K562 (cell line): ENCODE measurements around the gene SEMA6C. TPM values are rescaled to one million over a fixed set of nuclear protein-coding genes. Genes with fewer than 3 reads are reported as not detected.
"Not testable (repeated sequence)": the region's sequence is repeated elsewhere in the genome, so short reads cannot be mapped to it uniquely, and the experiment has no call there.

Experiments used
- ATAC-seq: fragments of 200-7000 bp; cut with Tn5 transposase; 3 replicates; pipeline ENCODE4 v1.9.1; 2020; ENCODE audit warnings: moderate library complexity
- BruUV-seq: library from RNA; stranded (reverse); fragments of 400-500 nt; replicated peaks from 2 replicates; lab custom pipeline; 2021; lab: Mats Ljungman, UMichigan
- CTCF ChIA-PET: fragments of 300-600 bp; formaldehyde crosslinking; extraction: SDS; loops from one replicate; lab custom pipeline; 2021; ENCODE audit warnings: low intra/inter-chr PET ratio; lab: Yijun Ruan, JAX
- POLR2A ChIA-PET: fragments of 300-600, 350-650 bp; sonication (Branson Sonifier 250); formaldehyde crosslinking; extraction: SDS; loops from one replicate; lab custom pipeline; 2021; ENCODE audit warnings: antibody characterized with exemption, inconsistent platforms; lab: Yijun Ruan, JAX
- DNase-seq, 4 experiments: peaks; one replicate each; pipeline versions ENCODE4 v3.0.0 to v3.0.0-alpha.2; 2011 to 2018; ENCODE audit warnings: low spot score in 3 of 4, mixed read lengths in 3 of 4; ENCODE audit errors: extremely low read depth in 1 of 4
- FAIRE-seq: peaks from 2 replicates; lab custom pipeline; 2011; peaks lifted over from hg19 to GRCh38; lab: Jason Lieb, UNC
- H2AFZ ChIP-seq: 2 replicates; pipeline ENCODE4 v1.6.0; 2011; ENCODE audit warnings: low read depth, low read length, control low read depth, inconsistent platforms
- H3K27ac ChIP-seq: fragments of 200-600 bp; 3 replicates; pipeline ENCODE4 v1.8.0; 2011; ENCODE audit warnings: low read depth, mild to moderate bottlenecking, control low read depth, inconsistent platforms, low read length, moderate library complexity, mixed read lengths; ENCODE audit errors: extremely low read depth
- H3K27me3 ChIP-seq, 2 experiments: fragments of 300-600 bp in 1 of 2; 2 replicates in 1 of 2; 3 replicates in 1 of 2; pipeline versions ENCODE4 v1.6.0 to v1.8.0; 2011; ENCODE audit warnings: inconsistent platforms in 2 of 2, low read length in 2 of 2, mild to moderate bottlenecking in 1 of 2, mixed read lengths in 1 of 2, moderate library complexity in 1 of 2; ENCODE audit not compliant: control insufficient read depth in 2 of 2, insufficient read depth in 2 of 2
- H3K36me3 ChIP-seq: fragments of 300-600 bp; 3 replicates; pipeline ENCODE4 v1.8.0; 2011; ENCODE audit warnings: mild to moderate bottlenecking, low read length, inconsistent platforms; ENCODE audit not compliant: control insufficient read depth, insufficient read depth
- H3K4me1 ChIP-seq, 2 experiments: fragments of 200-600 bp in 1 of 2; replicated peaks in 1 of 2; 2 replicates in 1 of 2; 3 replicates in 1 of 2; pipeline versions ENCODE4 v1.5.1 to v1.8.0; 2011; ENCODE audit warnings: inconsistent platforms in 2 of 2, low read length in 2 of 2, mild to moderate bottlenecking in 1 of 2, mixed read lengths in 1 of 2, moderate library complexity in 1 of 2; ENCODE audit not compliant: control insufficient read depth in 2 of 2, insufficient read depth in 2 of 2
- H3K4me2 ChIP-seq: 2 replicates; pipeline ENCODE4 v1.6.1; 2011; ENCODE audit warnings: low read length, control low read depth, inconsistent platforms, mixed read lengths; ENCODE audit not compliant: insufficient read depth
- H3K4me3 ChIP-seq: fragments of 200-600 bp; sonication (generic), shearing (Covaris generic); 2 replicates; pipeline ENCODE4 v1.5.1; 2016; ENCODE audit warnings: control low read depth, inconsistent platforms
- H3K79me2 ChIP-seq: fragments of 200-600 bp; 3 replicates; pipeline ENCODE4 v1.8.0; 2011; ENCODE audit warnings: low read length, inconsistent platforms; ENCODE audit not compliant: control insufficient read depth, insufficient read depth
- H3K9ac ChIP-seq, 2 experiments: 2 replicates each; pipeline versions ENCODE4 v1.6.0 to v1.6.1; 2011; ENCODE audit warnings: low read depth in 2 of 2, low read length in 2 of 2, control low read depth in 1 of 2, inconsistent platforms in 1 of 2, mild to moderate bottlenecking in 1 of 2, mixed read lengths in 1 of 2; ENCODE audit not compliant: insufficient read depth in 1 of 2
- H3K9me1 ChIP-seq: one replicate; pipeline ENCODE4 v1.6.0; 2011; ENCODE audit warnings: inconsistent platforms, mild to moderate bottlenecking, low read length, moderate library complexity; ENCODE audit not compliant: control insufficient read depth, insufficient read depth
- H3K9me3 ChIP-seq: replicated peaks from 2 replicates; pipeline ENCODE4 v1.5.1; 2011; ENCODE audit warnings: low read depth, low read length, inconsistent platforms; ENCODE audit not compliant: control insufficient read depth, insufficient read depth
- H4K20me1 ChIP-seq: replicated peaks from 2 replicates; pipeline ENCODE4 v1.6.1; 2011; ENCODE audit warnings: low read length, inconsistent platforms, mixed read lengths; ENCODE audit not compliant: control insufficient read depth, insufficient read depth
- KDM5B ChIP-seq: fragments of 200-600 bp; sonication (generic); IDR thresholded peaks from 2 replicates; pipeline ENCODE4 v1.6.1; 2012; ENCODE audit warnings: low read depth, mild to moderate bottlenecking, moderate library complexity, low read length, control low read depth, inconsistent platforms; ENCODE audit not compliant: insufficient replicate concordance
- ZFX ChIP-seq: sonication (generic); formaldehyde crosslinking; IDR thresholded peaks from 2 replicates; pipeline ENCODE4 v1.8.0; 2022; ENCODE audit warnings: mild to moderate bottlenecking, missing genetic modification reagents, moderate library complexity
- WGBS: fragments of 100-300 bp; shearing (Covaris generic); methylation state at CpG from one replicate; pipeline ENCODE4 v1.1.6; 2016; ENCODE audit warnings: low coverage, mixed read lengths; ENCODE audit not compliant: insufficient coverage; ENCODE audit errors: missing lambda C conversion rate; 5-methylcytosine and 5-hydroxymethylcytosine counted together
- in situ Hi-C: fragments of 300-500 bp; cut with MboI; formaldehyde crosslinking; loops from 4 replicates; pipeline ENCODE4 v1.15.0; 2018; ENCODE audit warnings: inconsistent platforms, mixed read lengths
- intact Hi-C: fragments of 100-400 bp; cut with micrococcal nuclease; formaldehyde crosslinking; loops from 2 replicates; pipeline ENCODE4 v1.14.2; 2022
- polyA plus RNA-seq, 8 experiments: library from polyadenylated mRNA; depleted of rRNA in 4 of 8; stranded (reverse) in 5 of 8; unstranded in 3 of 8; fragments of >200 nt; fragmentation: Nextera tagmentation in 2 of 8; fragmentation: Illumina TruSeq in 1 of 8; extraction: Ambion mirVana in 2 of 8; extraction: Trizol in 1 of 8; gene quantifications; 2 replicates each; pipeline versions ENCODE4 v1.2.1 to v1.2.3, GENCODE V29; 2011 to 2014; ENCODE audit warnings: inconsistent platforms in 1 of 8, missing spikeins in 1 of 8
- total RNA-seq, 7 experiments: library from RNA; depleted of rRNA in 6 of 7; stranded (reverse); fragments of >200 nt in 6 of 7; fragmentation: Illumina TruSeq in 2 of 7; extraction: Trizol in 2 of 7; gene quantifications; 2 replicates each; pipeline versions ENCODE4 v1.2.1 to v1.2.3, GENCODE V29; 2011 to 2021; ENCODE audit warnings: low replicate concordance in 1 of 7
- TF ChIP-seq, protein P1 (sequence below): fragments of 450-650 bp; IDR thresholded peaks from 2 replicates; pipeline ENCODE4 v1.6.1; 2018; ENCODE audit not compliant: partially characterized antibody

Gene SEMA6C
- total and polyA plus RNA-seq, 9 of the 15 experiments (the other 6 are each of a cell fraction or from before 2014, with no cell fraction given), result 0.03 to 4.6 (median 0.95) TPM

DNA sequence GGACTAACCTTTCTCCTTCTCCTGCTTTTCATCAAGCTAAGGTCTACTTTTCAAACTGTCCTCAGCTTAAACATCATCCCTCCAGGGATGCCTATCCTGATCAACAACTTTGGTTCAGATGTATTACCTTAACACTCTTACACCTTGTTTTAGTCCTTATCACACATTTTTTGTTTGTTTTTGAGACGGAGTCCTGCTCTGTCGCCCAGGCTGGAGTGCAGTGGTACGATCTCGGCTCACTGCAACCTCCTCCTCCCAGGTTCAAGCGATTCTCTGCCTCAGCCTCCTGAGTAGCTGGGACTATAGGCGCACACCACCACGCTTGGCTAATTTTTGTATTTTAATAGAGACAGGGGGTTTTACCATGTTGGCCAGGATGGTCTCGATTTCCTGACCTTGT, 42.2 kb upstream of the SEMA6C start:
- in situ Hi-C loops, H3K4me1 ChIP-seq, BruUV-seq, H3K9me3 ChIP-seq, intact Hi-C loops, DNase-seq, H3K9me1 ChIP-seq, H2AFZ ChIP-seq, CTCF ChIA-PET, FAIRE-seq, H4K20me1 ChIP-seq, H3K27me3 ChIP-seq: not testable (repeated sequence)
- POLR2A ChIA-PET, result interaction anchor here (1.2 to 1.6 kb wide), 3 partner anchors 11 to 182 kb away, joined by 3 to 6 read pairs (median 3); partner anchors contain the start of genes MINDY1 and TMOD4
- Histone ChIP-seq H3K4me2 (peak overlapping the region; percentile 97), H3K79me2 (peaks cover 35% of the 10 kb centered on the region), H3K4me3 (peak overlapping the region; percentile 71), H3K27ac (peak overlapping the region; percentile 17; the same call in 1 of the 3 replicates), H3K9ac (peak overlapping the region; percentile 87 to 92), H3K36me3 (peaks cover 21% of the 10 kb centered on the region)
- TF ChIP-seq KDM5B, result peak; percentile 11
- TF ChIP-seq, protein P1, sequence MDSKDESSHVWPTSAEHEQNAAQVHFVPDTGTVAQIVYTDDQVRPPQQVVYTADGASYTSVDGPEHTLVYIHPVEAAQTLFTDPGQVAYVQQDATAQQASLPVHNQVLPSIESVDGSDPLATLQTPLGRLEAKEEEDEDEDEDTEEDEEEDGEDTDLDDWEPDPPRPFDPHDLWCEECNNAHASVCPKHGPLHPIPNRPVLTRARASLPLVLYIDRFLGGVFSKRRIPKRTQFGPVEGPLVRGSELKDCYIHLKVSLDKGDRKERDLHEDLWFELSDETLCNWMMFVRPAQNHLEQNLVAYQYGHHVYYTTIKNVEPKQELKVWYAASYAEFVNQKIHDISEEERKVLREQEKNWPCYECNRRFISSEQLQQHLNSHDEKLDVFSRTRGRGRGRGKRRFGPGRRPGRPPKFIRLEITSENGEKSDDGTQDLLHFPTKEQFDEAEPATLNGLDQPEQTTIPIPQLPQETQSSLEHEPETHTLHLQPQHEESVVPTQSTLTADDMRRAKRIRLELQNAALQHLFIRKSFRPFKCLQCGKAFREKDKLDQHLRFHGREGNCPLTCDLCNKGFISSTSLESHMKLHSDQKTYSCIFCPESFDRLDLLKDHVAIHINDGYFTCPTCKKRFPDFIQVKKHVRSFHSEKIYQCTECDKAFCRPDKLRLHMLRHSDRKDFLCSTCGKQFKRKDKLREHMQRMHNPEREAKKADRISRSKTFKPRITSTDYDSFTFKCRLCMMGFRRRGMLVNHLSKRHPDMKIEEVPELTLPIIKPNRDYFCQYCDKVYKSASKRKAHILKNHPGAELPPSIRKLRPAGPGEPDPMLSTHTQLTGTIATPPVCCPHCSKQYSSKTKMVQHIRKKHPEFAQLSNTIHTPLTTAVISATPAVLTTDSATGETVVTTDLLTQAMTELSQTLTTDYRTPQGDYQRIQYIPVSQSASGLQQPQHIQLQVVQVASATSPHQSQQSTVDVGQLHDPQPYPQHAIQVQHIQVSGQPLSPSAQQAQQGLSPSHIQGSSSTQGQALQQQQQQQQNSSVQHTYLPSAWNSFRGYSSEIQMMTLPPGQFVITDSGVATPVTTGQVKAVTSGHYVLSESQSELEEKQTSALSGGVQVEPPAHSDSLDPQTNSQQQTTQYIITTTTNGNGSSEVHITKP, result peak; percentile 27
- 0 out of 2 replicates have a peak, but pooled peaks have one; percentile 16 for TF ChIP-seq ZFX (CRISPR knock-in tag)
- ATAC-seq, result peak; percentile 28
- 13% methylated on average over 8 of the region's 8 CpGs for WGBS
